Smooth muscle cell of the pulmonary artery (primary cell): ENCODE measurements around the gene NCOA5. TPM values are rescaled to one million over a fixed set of nuclear protein-coding genes. Genes with fewer than 3 reads are reported as not detected.

Source experiments
- total RNA-seq: library from RNA; depleted of rRNA; stranded (reverse); fragments of >200 nt; gene quantifications from 2 replicates; pipeline ENCODE4 v1.2.3, GENCODE V29; 2014

The NCOA5 gene
- 9.3 and 9.6 TPM in 2 replicates for total RNA-seq

GRCh38 chr20:46089417-46090388, at the start of gene NCOA5:
TSS of gene NCOA5 (minus strand) at chr20:46089962. CDS start at chr20:46079424, 10,538 bp downstream.

GRCh38 chr20:46117704-46118467, 28.1 kb upstream of the NCOA5 start, which contains the start of gene CD40:
TSS of gene CD40 (plus strand) at chr20:46118314. CDS start at chr20:46118344, 30 bp downstream.

GRCh38 chr20:46028772-46029371, 60.9 kb downstream of the NCOA5 start, which contains the start of gene SLC12A5:
TSS of gene SLC12A5 (plus strand) at chr20:46029215. CDS start at chr20:46029345, 130 bp downstream.

Other genes with a start within 250 kb of the NCOA5 start
- gene ACOT8, start 232.6 kb downstream of the NCOA5 start, total RNA-seq = 30.2 and 32.1 TPM in 2 replicates
- 5.0 and 5.1 TPM in 2 replicates for gene ZSWIM3, start 232.3 kb downstream of the NCOA5 start, total RNA-seq
- 5.8 and 6.0 TPM in 2 replicates for gene ZSWIM1, start 208.7 kb downstream of the NCOA5 start, total RNA-seq
- 0.65 and 2.0 TPM in 2 replicates for gene SPATA25, start 202.3 kb downstream of the NCOA5 start, total RNA-seq
- gene NEURL2, start 198.8 kb downstream of the NCOA5 start, total RNA-seq = 3.8 and 4.5 TPM in 2 replicates
- 174 and 186 TPM in 2 replicates for gene CTSA, start 198.6 kb downstream of the NCOA5 start, total RNA-seq
- 59.2 and 75.1 TPM in 2 replicates for gene PLTP, start 177.8 kb downstream of the NCOA5 start, total RNA-seq
- gene PCIF1, start 155.3 kb downstream of the NCOA5 start, total RNA-seq = 13.9 and 15.1 TPM in 2 replicates
- 11.3 and 15.4 TPM in 2 replicates for gene ZNF335, start 117.8 kb downstream of the NCOA5 start, total RNA-seq
- not detected in 2 replicates for gene MMP9, start 81.1 kb downstream of the NCOA5 start, total RNA-seq
- 0.07 TPM in 1 of 2 replicates, not detected in the other for gene SLC12A5, start 60.7 kb downstream of the NCOA5 start, total RNA-seq
- gene CD40, start 28.4 kb upstream of the NCOA5 start, total RNA-seq = 1.1 and 8.8 TPM in 2 replicates
- gene CDH22, start 218.5 kb upstream of the NCOA5 start, total RNA-seq = not detected in 2 replicates